ENCODE data around the gene JAK1. TPM values are rescaled to one million over a fixed set of nuclear protein-coding genes. Genes with fewer than 3 reads are reported as not detected.

JAK1 gene
- total RNA-seq, 2 donors from 2014 or later, result 90.3 to 122 TPM

DNA sequence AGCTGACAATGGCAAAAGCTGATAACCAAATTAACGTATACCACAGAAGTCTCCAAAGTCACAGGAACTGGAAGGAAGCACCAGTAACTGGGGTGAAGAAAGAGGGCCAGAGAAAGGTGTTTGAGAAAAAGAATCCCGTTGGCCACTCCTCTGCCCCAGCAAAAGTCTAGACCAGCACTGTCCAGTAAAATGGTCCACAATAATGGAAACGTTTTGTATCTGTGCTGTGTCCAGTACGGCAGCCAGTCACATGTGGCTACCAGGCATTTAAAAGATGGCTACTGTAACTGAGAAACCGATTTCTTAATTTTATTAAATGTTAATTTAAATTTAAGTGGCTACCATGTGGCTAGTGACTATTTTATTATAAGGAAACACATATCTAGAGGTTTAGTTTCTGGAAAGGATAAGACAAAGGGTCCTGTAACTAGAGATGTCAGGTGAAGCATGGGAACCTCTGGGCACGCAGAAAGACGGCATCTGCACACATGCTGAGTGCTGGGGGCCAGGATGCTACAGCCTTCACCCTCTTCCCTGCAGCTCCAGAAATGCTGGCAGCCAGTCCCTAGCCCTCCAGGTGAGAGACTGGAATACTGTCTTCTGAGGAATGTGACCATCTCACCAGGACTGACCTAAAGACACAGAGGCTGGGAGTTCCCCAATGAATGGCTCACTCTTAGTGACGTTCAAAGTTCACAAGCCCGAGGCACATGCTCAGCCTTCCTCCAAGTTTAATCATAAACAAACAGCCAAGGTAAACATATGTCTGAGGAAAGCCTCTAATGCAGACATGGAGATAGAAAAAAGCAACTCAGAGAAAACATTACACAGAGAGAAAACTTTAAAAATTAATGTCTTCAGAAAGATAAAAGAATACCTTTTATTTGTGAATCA, 50.7 kb downstream of the JAK1 start:
- no peak for DNase-seq (ENCODE audit: low spot score)
- Histone ChIP-seq H3K27me3 (no peaks in the 10 kb centered on the region), H3K4me1 (peaks cover 0 to 73% of the 10 kb centered on the region in 2 donors), H3K9me3 (no peaks in the 10 kb centered on the region), H3K36me3 (no peaks in the 10 kb centered on the region), H3K4me3 (no peak overlapping the region), H3K27ac (no peak overlapping the region)
- TF ChIP-seq, protein P1, sequence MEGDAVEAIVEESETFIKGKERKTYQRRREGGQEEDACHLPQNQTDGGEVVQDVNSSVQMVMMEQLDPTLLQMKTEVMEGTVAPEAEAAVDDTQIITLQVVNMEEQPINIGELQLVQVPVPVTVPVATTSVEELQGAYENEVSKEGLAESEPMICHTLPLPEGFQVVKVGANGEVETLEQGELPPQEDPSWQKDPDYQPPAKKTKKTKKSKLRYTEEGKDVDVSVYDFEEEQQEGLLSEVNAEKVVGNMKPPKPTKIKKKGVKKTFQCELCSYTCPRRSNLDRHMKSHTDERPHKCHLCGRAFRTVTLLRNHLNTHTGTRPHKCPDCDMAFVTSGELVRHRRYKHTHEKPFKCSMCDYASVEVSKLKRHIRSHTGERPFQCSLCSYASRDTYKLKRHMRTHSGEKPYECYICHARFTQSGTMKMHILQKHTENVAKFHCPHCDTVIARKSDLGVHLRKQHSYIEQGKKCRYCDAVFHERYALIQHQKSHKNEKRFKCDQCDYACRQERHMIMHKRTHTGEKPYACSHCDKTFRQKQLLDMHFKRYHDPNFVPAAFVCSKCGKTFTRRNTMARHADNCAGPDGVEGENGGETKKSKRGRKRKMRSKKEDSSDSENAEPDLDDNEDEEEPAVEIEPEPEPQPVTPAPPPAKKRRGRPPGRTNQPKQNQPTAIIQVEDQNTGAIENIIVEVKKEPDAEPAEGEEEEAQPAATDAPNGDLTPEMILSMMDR (IDR thresholded peaks at IDR 0.05), result no peak

DNA sequence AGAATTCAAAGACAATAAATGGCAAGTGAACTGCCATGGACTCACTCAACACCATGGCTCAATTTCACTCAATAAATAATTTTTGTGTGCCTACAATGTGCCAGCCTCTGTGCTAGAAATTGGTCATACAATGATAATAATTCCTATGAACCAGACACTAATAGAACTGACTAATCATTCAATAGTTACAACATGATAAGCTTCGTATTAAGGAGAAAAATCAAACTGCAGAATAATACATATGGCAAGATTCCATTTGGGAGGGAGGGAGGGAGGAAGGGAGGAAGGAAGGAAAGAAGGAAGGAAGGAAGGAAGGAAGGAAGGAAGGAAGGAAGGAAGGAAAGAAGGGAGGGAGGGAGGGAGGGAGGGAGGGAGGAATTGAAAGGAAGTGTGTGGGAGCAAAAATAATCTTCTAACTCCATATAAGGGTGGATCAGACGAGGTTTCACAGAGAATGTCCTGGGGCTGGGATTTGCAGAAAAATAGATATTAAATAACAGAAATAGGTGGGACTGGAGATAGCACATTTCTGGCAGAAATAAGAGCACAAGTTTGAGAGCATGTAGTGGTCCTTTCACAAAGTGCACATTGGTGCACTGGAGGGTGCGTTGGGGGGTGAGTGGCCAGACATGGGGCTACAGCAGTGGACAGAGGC, 52.9 kb downstream of the JAK1 start:
- no peak for DNase-seq (ENCODE audit: low spot score)
- H3K36me3 ChIP-seq, result no peaks in the 10 kb centered on the region
- no peak overlapping the region for H3K4me3 ChIP-seq
- TF ChIP-seq, protein P1 (IDR thresholded peaks at IDR 0.05), result no peak
- no peak overlapping the region for H3K27ac ChIP-seq
- no peaks in the 10 kb centered on the region for H3K27me3 ChIP-seq
- no peaks in the 10 kb centered on the region for H3K9me3 ChIP-seq
- H3K4me1 ChIP-seq, result peaks cover 0 to 70% of the 10 kb centered on the region in 2 donors

DNA sequence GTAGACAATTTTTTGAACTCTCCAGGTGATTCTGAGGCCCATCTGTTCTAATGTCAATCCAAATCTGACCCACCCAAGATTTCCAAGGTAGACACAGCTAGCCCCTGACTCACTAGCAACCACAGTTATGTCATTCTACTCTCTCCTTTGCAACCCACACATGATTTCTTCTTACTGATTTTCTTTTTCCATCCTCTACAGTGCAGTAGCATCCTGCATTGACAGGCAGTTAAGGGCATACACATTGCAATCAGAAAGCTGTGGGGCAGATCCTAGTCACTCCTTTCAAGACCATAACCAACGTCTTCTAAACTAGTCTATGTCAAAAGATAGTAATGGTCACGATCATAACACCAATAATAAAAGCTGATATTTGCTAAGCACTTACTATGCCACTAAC, 54.2 kb downstream of the JAK1 start:
- TF ChIP-seq, protein P1 (IDR thresholded peaks at IDR 0.05), result no peak
- no peak overlapping the region for H3K4me3 ChIP-seq
- no peaks in the 10 kb centered on the region for H3K27me3 ChIP-seq
- H3K4me1 ChIP-seq, result peaks cover 0 to 62% of the 10 kb centered on the region in 2 donors
- H3K27ac ChIP-seq, result no peak overlapping the region
- no peaks in the 10 kb centered on the region for H3K9me3 ChIP-seq
- no peak for DNase-seq (ENCODE audit: low spot score)
- H3K36me3 ChIP-seq, result no peaks in the 10 kb centered on the region

DNA sequence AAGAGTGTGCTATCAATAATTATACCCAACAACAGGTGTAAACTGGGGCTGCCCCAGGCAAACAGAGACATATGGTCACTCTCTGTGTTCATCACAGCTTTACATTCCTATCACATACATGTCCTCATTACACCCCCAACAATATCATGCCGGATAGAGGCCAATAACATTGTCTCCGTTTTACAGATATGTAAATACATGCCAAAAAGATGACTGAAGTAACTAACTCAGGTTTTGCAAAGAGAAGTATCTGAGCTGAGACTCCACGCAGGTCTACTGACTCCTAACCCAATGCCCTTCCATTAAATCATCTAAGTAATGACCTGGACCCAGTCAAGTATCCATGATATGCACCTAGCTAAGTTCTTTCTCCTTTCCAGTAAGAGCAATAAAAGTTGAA, 55.0 kb downstream of the JAK1 start:
- no peaks in the 10 kb centered on the region for H3K36me3 ChIP-seq
- H3K4me3 ChIP-seq, result no peak overlapping the region
- H3K27ac ChIP-seq, result no peak overlapping the region
- TF ChIP-seq, protein P1 (IDR thresholded peaks at IDR 0.05), result no peak
- no peak for DNase-seq (ENCODE audit: low spot score)
- H3K27me3 ChIP-seq, result no peaks in the 10 kb centered on the region
- no peaks in the 10 kb centered on the region for H3K9me3 ChIP-seq
- H3K4me1 ChIP-seq, result peaks cover 0 to 53% of the 10 kb centered on the region in 2 donors

DNA sequence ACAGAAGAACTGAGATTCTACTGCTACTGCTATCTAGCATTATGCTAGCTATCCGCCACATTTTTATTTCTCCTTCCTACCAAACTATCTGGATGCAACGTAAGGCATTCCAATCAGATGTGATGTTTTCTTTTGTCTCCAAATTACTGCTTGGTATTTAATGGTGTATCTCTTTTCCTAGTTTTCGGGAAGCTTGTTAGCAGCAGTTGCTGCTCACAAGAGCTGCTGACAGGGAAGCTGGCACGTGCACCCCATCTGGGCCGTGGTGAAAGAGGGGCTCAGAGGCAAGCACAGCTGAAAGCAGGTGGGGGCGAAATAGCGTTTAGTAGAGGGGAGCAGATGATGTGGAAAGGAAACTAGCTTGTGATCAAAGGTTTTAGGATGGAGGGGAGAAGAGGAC, 57.3 kb downstream of the JAK1 start:
- peaks cover 0 to 34% of the 10 kb centered on the region in 2 donors for H3K4me1 ChIP-seq
- no peaks in the 10 kb centered on the region for H3K36me3 ChIP-seq
- no peaks in the 10 kb centered on the region for H3K27me3 ChIP-seq
- no peak overlapping the region for H3K4me3 ChIP-seq
- no peaks in the 10 kb centered on the region for H3K9me3 ChIP-seq
- DNase-seq (ENCODE audit: low spot score), result no peak
- no peak overlapping the region for H3K27ac ChIP-seq
- TF ChIP-seq, protein P1 (IDR thresholded peaks at IDR 0.05), result no peak

Data from right atrium auricular region (tissue), 2 donors.